Measurements from ENCODE around the gene GGT6.

The GGT6 gene

DNA sequence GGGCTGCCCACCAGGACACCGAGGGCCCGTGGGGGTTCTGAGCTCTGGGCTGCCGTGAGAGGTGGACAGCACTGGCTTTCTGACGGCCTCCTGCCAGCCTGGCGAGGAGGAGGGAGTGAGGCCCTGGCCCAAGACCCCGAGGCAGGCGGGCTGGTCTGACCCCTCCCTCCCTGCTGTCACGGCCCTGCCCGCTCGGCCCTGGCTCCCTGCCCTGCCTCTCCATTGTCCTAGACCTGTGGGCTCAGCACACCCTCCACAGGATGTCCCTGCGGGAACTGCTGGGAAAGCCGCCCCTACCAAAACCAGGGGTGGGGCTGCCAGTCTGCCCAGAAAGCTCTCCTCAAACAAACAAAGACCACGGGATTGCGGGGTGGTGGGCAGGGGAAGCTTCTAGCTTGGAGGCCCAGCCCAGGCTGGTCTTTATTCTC, 41.0 kb downstream of the GGT6 start:
- Histone ChIP-seq H3K27me3 (ENCODE audit: control insufficient read depth in 1 of 2, insufficient read depth in 2 of 2, low read length in 2 of 2) (no peaks in the 10 kb centered on the region), H3K4me1 (ENCODE audit: control insufficient read depth, insufficient read depth, low read length) (peaks cover 6% of the 10 kb centered on the region), H3K36me3 (ENCODE audit: control insufficient read depth in 2 of 2, insufficient read depth in 2 of 2, low read length in 2 of 2) (no peaks in the 10 kb centered on the region), H3K9me3 (ENCODE audit: control insufficient read depth in 2 of 2, low read length in 2 of 2) (no peaks in the 10 kb centered on the region), H3K9ac (ENCODE audit: low read length in 2 of 2) (no peak overlapping the region), H3K27ac (ENCODE audit: low read length) (peak overlapping the region; percentile 62), H3K4me3 (ENCODE audit: low read length in 2 of 2) (no peak overlapping the region)

DNA sequence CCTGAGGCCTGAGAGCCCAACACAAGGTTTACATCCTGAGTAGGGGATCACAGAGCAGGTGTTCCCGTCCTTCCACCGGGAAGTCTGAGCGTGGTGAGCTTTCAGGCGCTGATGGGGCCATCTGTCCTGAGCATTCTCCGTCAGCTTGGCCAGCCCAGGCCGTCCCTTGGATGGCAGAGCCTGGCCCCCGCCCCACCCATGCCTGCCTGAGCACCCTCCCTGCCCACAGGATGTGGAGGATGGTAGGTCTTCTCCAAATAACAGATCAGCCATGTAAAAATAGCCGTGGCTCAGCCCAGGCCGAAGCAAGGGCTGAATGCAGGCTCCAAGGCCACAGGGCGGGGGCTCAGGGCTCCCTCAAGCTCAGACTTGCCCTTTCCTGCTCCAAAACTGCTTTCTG, 41.5 kb downstream of the GGT6 start:
- H3K27me3 ChIP-seq (ENCODE audit: control insufficient read depth in 1 of 2, insufficient read depth in 2 of 2, low read length in 2 of 2): no peaks in the 10 kb centered on the region
- no peak overlapping the region for H3K4me3 ChIP-seq (ENCODE audit: low read length in 2 of 2)
- no peak overlapping the region for H3K9ac ChIP-seq (ENCODE audit: low read length in 2 of 2)
- H3K36me3 ChIP-seq (ENCODE audit: control insufficient read depth in 2 of 2, insufficient read depth in 2 of 2, low read length in 2 of 2): no peaks in the 10 kb centered on the region
- H3K9me3 ChIP-seq (ENCODE audit: control insufficient read depth in 2 of 2, low read length in 2 of 2): no peaks in the 10 kb centered on the region
- peaks cover 6% of the 10 kb centered on the region for H3K4me1 ChIP-seq (ENCODE audit: control insufficient read depth, insufficient read depth, low read length)
- peak overlapping the region; percentile 62 for H3K27ac ChIP-seq (ENCODE audit: low read length)

DNA sequence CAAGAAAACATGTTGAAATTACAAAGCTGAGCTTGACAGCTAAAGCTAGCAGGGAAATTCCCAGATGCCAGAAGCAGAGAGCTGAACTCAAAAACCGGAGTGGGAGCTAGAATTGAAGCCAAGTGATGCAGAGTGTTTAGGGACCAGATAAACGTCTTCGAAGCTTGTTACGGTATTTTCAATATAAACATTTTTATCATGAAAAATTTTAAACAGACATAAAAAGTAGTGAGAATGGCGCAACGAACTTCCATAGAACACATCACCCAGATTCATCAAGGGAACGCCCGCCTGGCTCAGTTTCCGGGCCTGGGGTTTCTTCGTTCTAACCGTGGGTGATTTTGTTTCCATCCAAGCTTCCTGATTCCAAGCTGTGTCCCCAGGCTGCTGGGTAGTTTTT, 43.6 kb downstream of the GGT6 start:
- peaks cover 6% of the 10 kb centered on the region for H3K4me1 ChIP-seq (ENCODE audit: control insufficient read depth, insufficient read depth, low read length)
- no peak overlapping the region for H3K27ac ChIP-seq (ENCODE audit: low read length)
- H3K9ac ChIP-seq (ENCODE audit: low read length in 2 of 2): no peak overlapping the region
- H3K9me3 ChIP-seq (ENCODE audit: control insufficient read depth in 2 of 2, low read length in 2 of 2): no peaks in the 10 kb centered on the region
- no peak overlapping the region for H3K4me3 ChIP-seq (ENCODE audit: low read length in 2 of 2)
- H3K36me3 ChIP-seq (ENCODE audit: control insufficient read depth in 2 of 2, insufficient read depth in 2 of 2, low read length in 2 of 2): no peaks in the 10 kb centered on the region
- H3K27me3 ChIP-seq (ENCODE audit: control insufficient read depth in 1 of 2, insufficient read depth in 2 of 2, low read length in 2 of 2): no peaks in the 10 kb centered on the region

DNA sequence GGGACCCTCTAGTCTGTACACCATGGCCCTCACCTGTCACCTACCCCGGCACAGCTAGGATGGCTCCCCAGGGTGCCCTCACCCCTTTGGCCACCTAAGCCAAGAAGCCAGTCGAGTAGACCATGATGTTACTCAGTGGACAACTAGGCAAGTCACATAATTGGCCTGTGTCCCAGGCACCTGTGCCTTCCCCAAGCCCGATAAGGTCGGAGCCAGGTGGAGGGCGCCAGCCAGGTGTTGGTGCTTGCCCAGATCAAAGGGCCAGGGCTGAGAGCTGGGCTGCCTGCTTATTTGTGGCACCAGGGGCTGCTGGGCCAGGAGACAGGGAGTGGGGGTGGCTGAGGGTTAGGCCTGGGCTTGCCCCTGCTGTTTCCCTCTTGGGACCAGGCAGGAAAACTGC, 44.9 kb downstream of the GGT6 start:
- H3K27me3 ChIP-seq (ENCODE audit: control insufficient read depth in 1 of 2, insufficient read depth in 2 of 2, low read length in 2 of 2): peaks cover 0 to 2% of the 10 kb centered on the region in 2 donors
- H3K9me3 ChIP-seq (ENCODE audit: control insufficient read depth in 2 of 2, low read length in 2 of 2): no peaks in the 10 kb centered on the region
- peaks cover 8% of the 10 kb centered on the region for H3K4me1 ChIP-seq (ENCODE audit: control insufficient read depth, insufficient read depth, low read length)
- no peak overlapping the region for H3K9ac ChIP-seq (ENCODE audit: low read length in 2 of 2)
- H3K27ac ChIP-seq (ENCODE audit: low read length): no peak overlapping the region
- no peak overlapping the region for H3K4me3 ChIP-seq (ENCODE audit: low read length in 2 of 2)
- H3K36me3 ChIP-seq (ENCODE audit: control insufficient read depth in 2 of 2, insufficient read depth in 2 of 2, low read length in 2 of 2): no peaks in the 10 kb centered on the region

DNA sequence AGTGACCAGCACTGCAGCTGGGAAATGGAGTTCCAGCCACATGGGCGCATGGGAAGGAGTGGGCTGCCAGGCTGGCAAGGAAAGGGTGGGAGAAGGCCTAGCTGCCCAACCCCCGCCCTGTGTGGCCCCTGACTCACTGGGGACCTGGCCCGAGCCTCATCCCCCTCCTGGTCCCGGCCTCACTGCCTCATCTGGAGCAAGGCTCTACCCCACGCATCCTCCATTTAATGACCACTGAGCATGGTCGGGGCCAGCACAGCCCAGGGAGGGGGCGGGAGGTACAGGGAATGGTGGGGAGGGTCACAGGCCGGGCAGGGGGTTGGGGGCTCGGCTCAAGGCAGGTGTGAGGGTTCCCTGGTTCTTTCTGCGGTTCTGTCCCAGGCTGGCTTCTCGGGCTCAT, 45.6 kb downstream of the GGT6 start:
- H3K36me3 ChIP-seq (ENCODE audit: control insufficient read depth in 2 of 2, insufficient read depth in 2 of 2, low read length in 2 of 2): no peaks in the 10 kb centered on the region
- no peak overlapping the region for H3K27ac ChIP-seq (ENCODE audit: low read length)
- H3K9ac ChIP-seq (ENCODE audit: low read length in 2 of 2): no peak overlapping the region
- peaks cover 0 to 2% of the 10 kb centered on the region in 2 donors for H3K27me3 ChIP-seq (ENCODE audit: control insufficient read depth in 1 of 2, insufficient read depth in 2 of 2, low read length in 2 of 2)
- H3K4me1 ChIP-seq (ENCODE audit: control insufficient read depth, insufficient read depth, low read length): peaks cover 11% of the 10 kb centered on the region
- H3K4me3 ChIP-seq (ENCODE audit: low read length in 2 of 2): no peak overlapping the region
- no peaks in the 10 kb centered on the region for H3K9me3 ChIP-seq (ENCODE audit: control insufficient read depth in 2 of 2, low read length in 2 of 2)

DNA sequence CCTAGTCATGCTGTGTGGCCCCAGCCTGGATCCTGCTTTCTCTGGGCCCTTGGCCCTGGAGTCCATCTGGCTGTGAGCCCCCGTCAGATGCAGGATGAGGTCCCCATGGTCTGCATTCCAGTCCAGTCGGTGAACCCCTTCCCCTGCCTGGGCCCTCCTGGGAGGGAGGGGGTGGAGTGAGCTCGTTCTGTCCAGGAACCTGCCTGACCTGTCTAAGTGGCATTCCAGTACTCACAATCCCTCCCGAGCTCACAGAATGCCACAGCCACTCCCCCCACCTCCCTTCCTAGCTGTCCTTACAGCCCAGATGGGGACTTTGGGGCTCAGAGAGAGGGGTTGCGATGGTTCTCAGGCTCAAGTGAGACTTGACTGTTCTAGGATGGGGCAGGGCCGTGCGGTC, 46.2 kb downstream of the GGT6 start:
- Histone ChIP-seq H3K36me3 (ENCODE audit: control insufficient read depth in 2 of 2, insufficient read depth in 2 of 2, low read length in 2 of 2) (no peaks in the 10 kb centered on the region), H3K27ac (ENCODE audit: low read length) (no peak overlapping the region), H3K27me3 (ENCODE audit: control insufficient read depth in 1 of 2, insufficient read depth in 2 of 2, low read length in 2 of 2) (peaks cover 0 to 2% of the 10 kb centered on the region in 2 donors), H3K4me1 (ENCODE audit: control insufficient read depth, insufficient read depth, low read length) (peaks cover 10% of the 10 kb centered on the region), H3K9ac (ENCODE audit: low read length in 2 of 2) (no peak overlapping the region), H3K4me3 (ENCODE audit: low read length in 2 of 2) (no peak overlapping the region), H3K9me3 (ENCODE audit: control insufficient read depth in 2 of 2, low read length in 2 of 2) (no peaks in the 10 kb centered on the region)

DNA sequence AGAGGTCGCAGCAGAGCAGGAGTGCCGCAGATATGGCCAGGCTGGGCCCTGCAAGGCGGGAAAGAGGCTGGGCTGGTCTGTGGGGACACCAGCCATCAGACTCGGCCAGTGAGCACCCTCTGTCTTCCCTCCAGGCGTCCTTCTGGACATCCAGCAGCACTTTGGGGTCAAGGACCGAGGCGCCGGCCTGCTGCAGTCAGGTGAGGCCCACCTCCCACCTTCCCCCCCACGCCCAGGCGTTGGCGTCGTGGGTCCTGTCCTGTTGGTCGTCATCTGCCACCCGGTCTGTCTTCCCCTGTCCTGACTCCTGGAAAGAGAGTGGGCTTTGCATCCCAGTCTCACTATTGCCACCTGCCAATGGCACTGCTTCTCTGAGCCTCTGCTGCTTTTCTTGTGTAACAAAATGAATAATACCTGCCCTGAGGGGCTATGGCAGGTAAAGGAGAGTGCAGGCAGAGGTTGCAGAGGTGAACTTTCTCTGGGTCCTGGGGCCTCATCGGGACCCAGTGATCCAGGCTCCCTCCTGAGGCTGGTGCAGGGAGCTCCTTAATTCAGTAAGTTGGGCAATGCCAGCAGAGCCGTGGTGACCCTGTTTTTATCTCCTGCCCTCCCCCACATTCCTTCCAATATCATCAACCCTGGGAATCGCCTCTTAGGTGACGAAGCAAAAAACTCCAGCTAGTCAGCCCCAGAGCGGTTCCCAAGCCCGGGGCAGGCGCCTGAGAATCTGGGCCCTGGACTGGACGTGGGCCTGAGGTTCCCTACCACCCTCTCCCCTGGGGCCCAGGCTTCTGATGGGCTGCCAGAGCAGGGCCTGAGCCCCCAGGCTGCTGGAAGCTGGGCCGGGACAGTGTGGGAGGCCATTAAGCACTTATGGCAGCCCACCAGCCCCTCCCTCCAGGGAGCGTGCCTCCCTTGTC, 47.0 kb downstream of the GGT6 start:
- Histone ChIP-seq H3K4me3 (ENCODE audit: low read length in 2 of 2) (no peak overlapping the region), H3K27ac (ENCODE audit: low read length) (no peak overlapping the region), H3K4me1 (ENCODE audit: control insufficient read depth, insufficient read depth, low read length) (peaks cover 10% of the 10 kb centered on the region), H3K27me3 (ENCODE audit: control insufficient read depth in 1 of 2, insufficient read depth in 2 of 2, low read length in 2 of 2) (peaks cover 0 to 2% of the 10 kb centered on the region in 2 donors), H3K9me3 (ENCODE audit: control insufficient read depth in 2 of 2, low read length in 2 of 2) (no peaks in the 10 kb centered on the region), H3K36me3 (ENCODE audit: control insufficient read depth in 2 of 2, insufficient read depth in 2 of 2, low read length in 2 of 2) (no peaks in the 10 kb centered on the region), H3K9ac (ENCODE audit: low read length in 2 of 2) (no peak overlapping the region)

DNA sequence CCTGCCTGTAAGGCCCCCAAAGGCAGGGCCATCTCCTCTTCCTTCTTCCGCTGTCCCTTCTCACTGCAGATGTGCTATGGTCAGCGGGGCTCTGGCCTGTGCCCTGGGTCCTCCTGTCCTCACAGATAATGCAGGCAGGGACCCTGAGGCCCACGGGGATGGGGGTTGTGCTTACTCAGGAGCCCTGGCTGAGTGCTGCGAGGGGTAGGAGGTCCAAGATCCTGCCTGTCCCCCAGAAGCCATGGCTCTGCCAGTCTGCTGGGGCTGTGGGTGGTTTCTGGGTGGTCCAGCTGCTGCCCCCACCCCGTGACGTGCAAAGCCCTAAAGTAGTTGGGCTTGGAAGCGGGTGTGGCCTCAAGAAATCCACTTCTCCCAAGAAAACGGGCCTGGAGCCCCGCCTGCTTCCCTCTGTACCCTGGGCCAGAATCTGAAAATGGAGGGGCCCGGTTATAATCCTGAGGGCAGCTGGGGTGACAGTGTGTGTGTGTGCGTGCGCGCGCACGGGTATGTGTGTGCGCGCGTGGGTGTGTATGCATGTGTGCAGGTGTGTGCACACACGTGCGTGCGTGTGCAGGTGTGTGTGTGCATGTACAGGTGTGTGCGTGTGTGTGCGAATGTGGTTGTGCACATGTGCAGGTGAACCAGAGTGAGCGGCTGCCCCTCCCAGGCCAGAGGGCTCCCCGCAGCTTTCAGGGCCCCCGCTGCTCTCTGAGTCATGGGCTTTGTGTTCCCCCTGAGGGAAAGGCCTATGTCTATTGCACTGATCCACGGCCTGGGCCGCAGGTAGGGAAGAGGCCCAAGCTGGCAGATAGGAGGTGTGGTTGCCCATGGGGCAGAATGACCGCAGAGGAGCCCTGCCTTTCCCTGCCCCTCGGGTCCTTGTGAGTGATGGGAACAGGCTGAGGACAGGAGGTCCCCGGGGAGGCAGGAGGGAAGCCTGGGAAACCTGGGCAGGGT, 47.9 kb downstream of the GGT6 start:
- Histone ChIP-seq H3K4me3 (ENCODE audit: low read length in 2 of 2) (no peak overlapping the region), H3K9me3 (ENCODE audit: control insufficient read depth in 2 of 2, low read length in 2 of 2) (no peaks in the 10 kb centered on the region), H3K27ac (ENCODE audit: low read length) (no peak overlapping the region), H3K27me3 (ENCODE audit: control insufficient read depth in 1 of 2, insufficient read depth in 2 of 2, low read length in 2 of 2) (peaks cover 0 to 4% of the 10 kb centered on the region in 2 donors), H3K9ac (ENCODE audit: low read length in 2 of 2) (no peak overlapping the region), H3K4me1 (ENCODE audit: control insufficient read depth, insufficient read depth, low read length) (peaks cover 13% of the 10 kb centered on the region), H3K36me3 (ENCODE audit: control insufficient read depth in 2 of 2, insufficient read depth in 2 of 2, low read length in 2 of 2) (no peaks in the 10 kb centered on the region)

DNA sequence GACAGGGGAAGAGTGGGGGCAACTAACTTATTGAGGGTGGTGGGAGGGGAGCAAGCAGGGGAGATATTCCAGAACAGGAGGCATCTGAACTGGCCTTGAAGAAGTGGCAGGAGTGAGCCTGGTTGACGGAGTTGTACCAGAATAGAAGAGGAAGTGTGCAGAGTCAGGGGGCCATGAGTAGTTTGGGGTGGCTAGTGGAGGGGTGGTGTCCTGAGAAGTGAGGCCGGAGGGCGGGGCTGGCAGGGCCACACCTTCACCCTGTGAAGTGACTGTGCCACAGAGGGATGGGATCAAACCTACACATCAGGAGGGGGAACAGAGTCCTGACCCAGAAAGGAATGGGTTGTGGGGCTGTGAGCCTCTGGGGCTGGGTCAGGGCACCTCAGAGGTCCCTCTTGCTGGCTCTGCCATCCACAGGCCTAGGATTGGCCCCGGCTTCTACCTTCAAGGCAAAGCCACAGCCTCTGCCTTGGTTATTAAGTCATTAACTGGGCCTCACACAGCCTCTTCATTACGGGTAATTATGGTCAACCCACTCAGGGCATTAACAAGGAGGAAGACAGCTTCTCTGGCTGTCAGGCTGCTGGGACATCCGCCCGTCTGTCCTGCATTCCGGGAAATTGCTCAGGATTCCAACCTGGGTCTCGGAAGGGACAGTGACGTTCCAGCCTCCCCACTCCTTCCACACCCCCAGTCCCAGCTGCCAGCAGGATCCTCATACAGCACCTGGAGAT, 49.0 kb downstream of the GGT6 start:
- Histone ChIP-seq H3K9me3 (ENCODE audit: control insufficient read depth in 2 of 2, low read length in 2 of 2) (no peaks in the 10 kb centered on the region), H3K27ac (ENCODE audit: low read length) (no peak overlapping the region), H3K4me3 (ENCODE audit: low read length in 2 of 2) (no peak overlapping the region), H3K9ac (ENCODE audit: low read length in 2 of 2) (no peak overlapping the region), H3K36me3 (ENCODE audit: control insufficient read depth in 2 of 2, insufficient read depth in 2 of 2, low read length in 2 of 2) (no peaks in the 10 kb centered on the region), H3K4me1 (ENCODE audit: control insufficient read depth, insufficient read depth, low read length) (peaks cover 12% of the 10 kb centered on the region), H3K27me3 (ENCODE audit: control insufficient read depth in 1 of 2, insufficient read depth in 2 of 2, low read length in 2 of 2) (peaks cover 0 to 4% of the 10 kb centered on the region in 2 donors)

DNA sequence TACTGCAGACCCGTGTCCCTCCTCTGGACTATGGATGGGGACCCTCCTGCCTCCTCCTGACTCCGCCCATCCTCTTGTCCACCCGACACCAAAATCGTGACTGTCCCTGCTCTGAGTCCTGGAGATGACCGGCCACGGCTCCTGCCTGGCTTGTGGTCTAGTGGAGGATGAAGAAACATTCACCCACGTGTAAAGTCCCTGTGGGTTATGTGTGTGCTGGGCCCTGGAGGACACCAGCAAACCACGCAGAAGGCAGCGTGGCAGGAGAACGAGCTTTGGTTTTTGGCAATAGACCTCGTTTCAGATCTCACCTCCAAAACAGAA, 49.8 kb downstream of the GGT6 start:
- Histone ChIP-seq H3K9ac (ENCODE audit: low read length in 2 of 2) (no peak overlapping the region), H3K27me3 (ENCODE audit: control insufficient read depth in 1 of 2, insufficient read depth in 2 of 2, low read length in 2 of 2) (peaks cover 0 to 8% of the 10 kb centered on the region in 2 donors), H3K9me3 (ENCODE audit: control insufficient read depth in 2 of 2, low read length in 2 of 2) (no peaks in the 10 kb centered on the region), H3K36me3 (ENCODE audit: control insufficient read depth in 2 of 2, insufficient read depth in 2 of 2, low read length in 2 of 2) (no peaks in the 10 kb centered on the region), H3K27ac (ENCODE audit: low read length) (no peak overlapping the region), H3K4me1 (ENCODE audit: control insufficient read depth, insufficient read depth, low read length) (peaks cover 15% of the 10 kb centered on the region), H3K4me3 (ENCODE audit: low read length in 2 of 2) (no peak overlapping the region)

Data from stomach smooth muscle (tissue), 2 donors.